Measurements from ENCODE around the gene PDE5A. TPM values are rescaled to one million over a fixed set of nuclear protein-coding genes. Genes with fewer than 3 reads are reported as not detected.
A peak's percentile ranks its signal among the peaks of the same experiment; 100 is the strongest.
"Not testable (repeated sequence)": the region's sequence is repeated elsewhere in the genome, so short reads cannot be mapped to it uniquely, and the experiment has no call there.

The PDE5A gene
- total RNA-seq, 1 experiment from 2014 or later = 0.89 TPM

- peaks cover 27% of the 10 kb centered on the region for H3K36me3 Mint-ChIP-seq (ENCODE audit: insufficient read depth, unreplicated experiment)
- POLR2A ChIA-PET; H3K4me3 Mint-ChIP-seq (ENCODE audit: unreplicated experiment); BruUV-seq (replicated peaks); H3K27me3 Mint-ChIP-seq (ENCODE audit: insufficient read depth, unreplicated experiment); H3K9me3 Mint-ChIP-seq (ENCODE audit: unreplicated experiment); H3K4me1 Mint-ChIP-seq (ENCODE audit: insufficient read depth, unreplicated experiment); H3K27ac Mint-ChIP-seq (ENCODE audit: low read depth, unreplicated experiment); intact Hi-C loops (cut with micrococcal nuclease): not testable (repeated sequence)
- CTCF ChIA-PET = interaction anchor here (0.6 to 1.0 kb wide), 2 partner anchors 262 to 586 kb away, joined by 3 read pairs; no protein-coding TSS in a partner anchor
- peak; percentile 47 for DNase-seq (ENCODE audit: unreplicated experiment)
Observed at GRCh38 chr4:119470021-119470736, 158.4 kb downstream of the PDE5A start.

GRCh38 chr4:119469039-119469438 lies 159.6 kb downstream of the PDE5A start:
- H3K27ac Mint-ChIP-seq (ENCODE audit: low read depth, unreplicated experiment); H3K27me3 Mint-ChIP-seq (ENCODE audit: insufficient read depth, unreplicated experiment); POLR2A ChIA-PET; H3K4me3 Mint-ChIP-seq (ENCODE audit: unreplicated experiment); CTCF ChIA-PET; H3K4me1 Mint-ChIP-seq (ENCODE audit: insufficient read depth, unreplicated experiment); DNase-seq (ENCODE audit: unreplicated experiment); H3K9me3 Mint-ChIP-seq (ENCODE audit: unreplicated experiment); intact Hi-C loops (cut with micrococcal nuclease); BruUV-seq (replicated peaks): not testable (repeated sequence)
- H3K36me3 Mint-ChIP-seq (ENCODE audit: insufficient read depth, unreplicated experiment) = peaks cover 25% of the 10 kb centered on the region

GRCh38 chr4:119462733-119463132 lies 165.9 kb downstream of the PDE5A start:
- H3K27me3 Mint-ChIP-seq (ENCODE audit: insufficient read depth, unreplicated experiment); intact Hi-C loops (cut with micrococcal nuclease); POLR2A ChIA-PET; H3K4me3 Mint-ChIP-seq (ENCODE audit: unreplicated experiment); H3K9me3 Mint-ChIP-seq (ENCODE audit: unreplicated experiment); H3K27ac Mint-ChIP-seq (ENCODE audit: low read depth, unreplicated experiment); H3K4me1 Mint-ChIP-seq (ENCODE audit: insufficient read depth, unreplicated experiment); CTCF ChIA-PET; BruUV-seq (replicated peaks): not testable (repeated sequence)
- peak; percentile 32 for DNase-seq (ENCODE audit: unreplicated experiment)
- H3K36me3 Mint-ChIP-seq (ENCODE audit: insufficient read depth, unreplicated experiment) = peaks cover 34% of the 10 kb centered on the region

GRCh38 chr4:119455734-119456133 lies 172.9 kb downstream of the PDE5A start:
- H3K9me3 Mint-ChIP-seq (ENCODE audit: unreplicated experiment); BruUV-seq (replicated peaks); H3K4me1 Mint-ChIP-seq (ENCODE audit: insufficient read depth, unreplicated experiment); H3K27me3 Mint-ChIP-seq (ENCODE audit: insufficient read depth, unreplicated experiment); POLR2A ChIA-PET; H3K27ac Mint-ChIP-seq (ENCODE audit: low read depth, unreplicated experiment); DNase-seq (ENCODE audit: unreplicated experiment): not testable (repeated sequence)
- CTCF ChIA-PET = interaction anchor here (0.6 to 0.9 kb wide), 2 partner anchors 38 to 142 kb away, joined by 3 to 4 read pairs; no protein-coding TSS in a partner anchor
- H3K4me3 Mint-ChIP-seq (ENCODE audit: unreplicated experiment) = peak overlapping the region; percentile 85
- H3K36me3 Mint-ChIP-seq (ENCODE audit: insufficient read depth, unreplicated experiment) = peaks cover 14% of the 10 kb centered on the region
- intact Hi-C loops (cut with micrococcal nuclease) = loop anchor here (10.0 kb wide), 1 partner anchor 241 kb away; the partner anchor contains the start of gene USP53

- CTCF ChIA-PET = interaction anchor here (0.6 to 1.6 kb wide), 11 partner anchors 136 to 606 kb away, joined by 3 to 5 read pairs (median 3); a partner anchor contains a TSS
- POLR2A ChIA-PET = interaction anchor here (0.6 to 1.4 kb wide), 11 partner anchors 13 to 1906 kb away, joined by 3 to 11 read pairs (median 3); a partner anchor contains a TSS
- intact Hi-C loops (cut with micrococcal nuclease) = loop anchor here (1.0 to 10.0 kb wide), 2 partner anchors 140 to 240 kb away; partner anchors contain the start of gene USP53
- H3K9me3 Mint-ChIP-seq (ENCODE audit: unreplicated experiment); H3K4me1 Mint-ChIP-seq (ENCODE audit: insufficient read depth, unreplicated experiment); H3K27me3 Mint-ChIP-seq (ENCODE audit: insufficient read depth, unreplicated experiment); BruUV-seq (replicated peaks): not testable (repeated sequence)
- peak overlapping the region; percentile 98 for H3K27ac Mint-ChIP-seq (ENCODE audit: low read depth, unreplicated experiment)
- peaks cover 14% of the 10 kb centered on the region for H3K36me3 Mint-ChIP-seq (ENCODE audit: insufficient read depth, unreplicated experiment)
- peak; percentile 96 for DNase-seq (ENCODE audit: unreplicated experiment)
- H3K4me3 Mint-ChIP-seq (ENCODE audit: unreplicated experiment) = peak overlapping the region; percentile 85
Observed at GRCh38 chr4:119454491-119455270, 173.9 kb downstream of the PDE5A start.

GRCh38 chr4:119454151-119454490 lies 174.5 kb downstream of the PDE5A start:
- H3K9me3 Mint-ChIP-seq (ENCODE audit: unreplicated experiment); H3K4me1 Mint-ChIP-seq (ENCODE audit: insufficient read depth, unreplicated experiment); DNase-seq (ENCODE audit: unreplicated experiment); H3K27me3 Mint-ChIP-seq (ENCODE audit: insufficient read depth, unreplicated experiment): not testable (repeated sequence)
- BruUV-seq (replicated peaks) = TSS peak; percentile 89
- intact Hi-C loops (cut with micrococcal nuclease) = loop anchor here (1.0 to 10.0 kb wide), 2 partner anchors 140 to 239 kb away; partner anchors contain the start of gene USP53
- peak overlapping the region; percentile 85 for H3K4me3 Mint-ChIP-seq (ENCODE audit: unreplicated experiment)
- H3K36me3 Mint-ChIP-seq (ENCODE audit: insufficient read depth, unreplicated experiment) = peaks cover 16% of the 10 kb centered on the region
- ChIA-PET POLR2A (interaction anchor here (0.6 to 1.4 kb wide), 10 partner anchors 12 to 1907 kb away, joined by 3 to 11 read pairs (median 3); a partner anchor contains a TSS), CTCF (interaction anchor here (0.6 to 1.6 kb wide), 7 partner anchors 135 to 607 kb away, joined by 3 to 5 read pairs (median 3); a partner anchor contains a TSS)
- peak overlapping the region; percentile 98 for H3K27ac Mint-ChIP-seq (ENCODE audit: low read depth, unreplicated experiment)

GRCh38 chr4:119453286-119453685 lies 175.3 kb downstream of the PDE5A start:
- H3K9me3 Mint-ChIP-seq (ENCODE audit: unreplicated experiment); H3K27me3 Mint-ChIP-seq (ENCODE audit: insufficient read depth, unreplicated experiment); DNase-seq (ENCODE audit: unreplicated experiment); H3K4me3 Mint-ChIP-seq (ENCODE audit: unreplicated experiment); H3K4me1 Mint-ChIP-seq (ENCODE audit: insufficient read depth, unreplicated experiment); H3K27ac Mint-ChIP-seq (ENCODE audit: low read depth, unreplicated experiment); CTCF ChIA-PET; BruUV-seq (replicated peaks): not testable (repeated sequence)
- POLR2A ChIA-PET = interaction anchor here (0.7 kb wide), 2 partner anchors 153 to 154 kb away, joined by 3 read pairs; a partner anchor contains a TSS
- intact Hi-C loops (cut with micrococcal nuclease) = loop anchor here (10.0 kb wide), 1 partner anchor 238 kb away; the partner anchor contains the start of gene USP53
- peaks cover 16% of the 10 kb centered on the region for H3K36me3 Mint-ChIP-seq (ENCODE audit: insufficient read depth, unreplicated experiment)

GRCh38 chr4:119449851-119450250 lies 178.8 kb downstream of the PDE5A start:
- not testable (repeated sequence) for DNase-seq (ENCODE audit: unreplicated experiment); BruUV-seq (replicated peaks); H3K27me3 Mint-ChIP-seq (ENCODE audit: insufficient read depth, unreplicated experiment)

More at GRCh38 chr4:119449851-119450250, 178.8 kb downstream of the PDE5A start:
- POLR2A ChIA-PET; H3K9me3 Mint-ChIP-seq (ENCODE audit: unreplicated experiment); H3K27ac Mint-ChIP-seq (ENCODE audit: low read depth, unreplicated experiment); CTCF ChIA-PET; H3K4me1 Mint-ChIP-seq (ENCODE audit: insufficient read depth, unreplicated experiment); H3K4me3 Mint-ChIP-seq (ENCODE audit: unreplicated experiment): not testable (repeated sequence)
- H3K36me3 Mint-ChIP-seq (ENCODE audit: insufficient read depth, unreplicated experiment) = peaks cover 22% of the 10 kb centered on the region
- intact Hi-C loops (cut with micrococcal nuclease) = loop anchor here (10.0 kb wide), 1 partner anchor 235 kb away; the partner anchor contains the start of gene USP53
